Head of caudate nucleus (tissue), 42 donors: ENCODE measurements around the gene BCL2L1.
"Not testable (repeated sequence)": the region's sequence is repeated elsewhere in the genome, so short reads cannot be mapped to it uniquely, and the experiment has no call there.

Experiments used
- DNase-seq, 42 donors: peaks; one replicate each; pipeline versions ENCODE4 v3.0.0 to v3.0.0-alpha.2; 2020 to 2021; ENCODE audit warnings: mixed read lengths in 7 of 42
- intact Hi-C: fragments of 100-400 bp; cut with DNase I; formaldehyde crosslinking; loops from one replicate; pipeline ENCODE4 v1.15.0; 2022

Gene BCL2L1

DNA sequence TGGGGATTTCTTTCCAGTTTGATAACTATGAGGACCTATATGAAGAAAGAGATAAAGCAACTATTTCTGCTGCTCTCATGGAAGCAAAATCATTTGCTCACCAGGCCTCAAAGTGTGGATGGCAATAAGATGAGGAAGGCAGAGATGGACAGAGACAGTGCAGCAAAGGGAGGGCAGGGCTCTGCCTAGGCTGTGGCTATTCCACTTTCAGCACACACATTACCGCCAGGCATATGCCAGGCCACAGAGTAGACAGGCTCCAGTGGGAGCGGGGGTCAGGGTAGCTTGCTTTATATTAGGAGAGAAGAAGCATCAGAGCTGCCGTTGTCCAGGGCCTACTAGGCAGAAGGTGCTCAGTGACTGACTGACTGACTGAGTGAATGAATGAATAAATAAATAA lies 40.9 kb downstream of the BCL2L1 start:
- no peak for DNase-seq
- intact Hi-C loops: no loop called here

DNA sequence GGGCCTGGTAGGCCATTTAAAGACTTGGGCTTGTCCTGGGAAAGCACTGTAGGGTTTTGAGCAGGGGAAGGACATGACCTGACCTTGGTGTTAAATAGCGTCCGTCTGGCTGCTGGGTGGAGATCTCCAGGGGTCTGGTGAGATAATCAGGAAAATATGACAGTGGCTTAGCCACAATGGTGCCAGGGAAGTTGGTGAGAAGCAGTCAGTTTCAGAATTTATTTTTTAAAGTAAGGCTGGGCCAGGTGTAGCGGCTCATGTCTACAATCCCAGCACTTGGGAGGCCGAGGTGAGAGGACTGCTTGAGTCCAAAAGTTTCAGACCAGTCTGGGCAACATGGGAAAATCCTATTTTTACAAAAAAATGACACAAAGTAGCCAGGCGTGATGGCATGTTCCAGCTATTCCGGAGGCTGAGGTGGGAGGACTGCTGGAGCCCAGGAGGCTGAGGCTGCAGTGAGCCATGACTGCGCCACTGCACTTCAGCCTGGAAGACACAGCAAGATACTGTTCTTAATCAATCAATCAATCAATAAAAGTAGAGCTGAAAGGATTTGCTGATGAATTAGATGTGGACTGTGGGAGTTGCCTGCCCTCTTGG lies 41.4 kb downstream of the BCL2L1 start:
- intact Hi-C loops: no loop called here
- no peak for DNase-seq

DNA sequence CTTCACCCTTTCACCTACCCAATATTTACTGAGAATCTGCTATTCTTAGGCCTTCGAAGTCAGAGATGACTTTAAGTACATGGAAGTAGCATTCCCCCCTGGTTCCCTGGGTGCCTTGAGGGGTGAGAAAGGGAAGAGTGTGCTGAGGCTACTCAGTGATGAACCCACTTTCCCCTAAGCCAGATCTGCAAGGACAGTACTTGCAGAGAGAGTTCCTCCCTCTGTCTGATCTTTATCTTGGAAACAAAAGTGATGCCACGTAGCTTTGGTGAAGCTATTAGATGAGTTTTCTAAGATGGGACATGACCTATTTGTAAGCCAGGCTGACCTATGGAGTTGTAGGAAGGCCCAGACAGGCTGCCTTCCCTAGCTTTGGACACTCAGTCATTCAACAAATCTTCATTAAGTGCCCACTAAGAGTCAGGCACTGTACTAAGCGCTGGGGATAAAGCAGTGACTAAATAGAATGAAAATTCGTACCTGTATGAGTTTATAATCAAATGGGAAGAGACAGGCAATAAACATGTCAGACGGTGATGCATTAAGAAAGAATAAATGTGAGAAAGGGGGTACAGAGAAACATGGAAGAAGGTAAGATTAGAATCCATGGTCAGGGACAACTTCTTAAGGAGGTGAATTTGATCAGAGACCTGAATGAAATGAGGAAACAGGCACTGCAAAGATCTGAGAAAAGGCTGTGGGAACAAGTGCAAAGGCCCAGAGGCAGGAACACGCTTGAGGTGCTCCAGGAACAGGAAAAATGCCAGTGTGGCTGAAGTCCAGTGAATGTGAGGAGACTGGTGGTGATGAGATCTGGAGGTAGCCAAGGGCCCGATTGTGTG lies 42.2 kb downstream of the BCL2L1 start:
- intact Hi-C loops: no loop called here
- no peak for DNase-seq

DNA sequence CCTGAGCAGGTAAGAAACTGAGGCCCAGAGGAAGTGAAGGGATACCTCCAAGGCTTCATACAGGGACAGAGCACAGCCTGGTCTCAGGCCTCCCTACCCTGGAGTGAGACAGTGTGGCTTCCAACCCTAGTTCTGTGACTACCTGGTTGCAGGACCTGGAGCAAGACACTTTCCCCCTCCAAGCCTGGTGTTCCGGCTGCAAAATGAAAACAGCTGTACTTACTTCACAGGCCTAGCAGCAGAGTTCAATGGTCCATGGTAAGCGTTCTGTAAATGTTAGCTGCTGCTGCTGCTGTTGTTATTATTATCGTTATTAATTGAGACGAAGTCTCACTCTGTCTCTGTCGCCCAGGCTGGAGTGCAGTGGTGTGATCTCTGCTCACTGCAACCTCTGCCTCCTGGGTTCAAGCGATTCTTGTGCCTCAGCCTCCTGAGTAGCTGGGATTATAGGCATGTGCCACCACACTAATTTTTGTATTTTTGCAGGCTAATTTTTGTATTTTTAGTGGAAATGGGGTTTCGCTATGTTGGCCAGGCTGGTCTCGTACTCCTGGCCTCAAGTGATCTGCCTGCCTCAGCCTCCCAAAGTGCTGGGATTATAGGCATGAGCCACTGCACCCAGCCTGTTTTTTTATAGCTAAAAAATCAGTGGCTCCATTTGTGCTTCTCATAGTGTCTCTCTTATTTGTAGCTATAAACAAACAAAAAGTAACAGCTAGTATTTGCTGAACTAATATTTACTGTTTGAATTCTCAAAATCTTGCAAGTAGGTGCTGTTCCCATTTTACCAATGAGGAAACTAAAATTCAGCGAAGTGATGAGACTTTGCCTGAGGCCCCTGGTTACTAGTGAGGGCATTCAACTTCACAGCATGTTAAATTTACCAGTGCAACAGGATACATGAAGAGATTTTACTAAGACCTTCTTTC lies 43.0 kb downstream of the BCL2L1 start:
- DNase-seq: no peak
- intact Hi-C loops: no loop called here

DNA sequence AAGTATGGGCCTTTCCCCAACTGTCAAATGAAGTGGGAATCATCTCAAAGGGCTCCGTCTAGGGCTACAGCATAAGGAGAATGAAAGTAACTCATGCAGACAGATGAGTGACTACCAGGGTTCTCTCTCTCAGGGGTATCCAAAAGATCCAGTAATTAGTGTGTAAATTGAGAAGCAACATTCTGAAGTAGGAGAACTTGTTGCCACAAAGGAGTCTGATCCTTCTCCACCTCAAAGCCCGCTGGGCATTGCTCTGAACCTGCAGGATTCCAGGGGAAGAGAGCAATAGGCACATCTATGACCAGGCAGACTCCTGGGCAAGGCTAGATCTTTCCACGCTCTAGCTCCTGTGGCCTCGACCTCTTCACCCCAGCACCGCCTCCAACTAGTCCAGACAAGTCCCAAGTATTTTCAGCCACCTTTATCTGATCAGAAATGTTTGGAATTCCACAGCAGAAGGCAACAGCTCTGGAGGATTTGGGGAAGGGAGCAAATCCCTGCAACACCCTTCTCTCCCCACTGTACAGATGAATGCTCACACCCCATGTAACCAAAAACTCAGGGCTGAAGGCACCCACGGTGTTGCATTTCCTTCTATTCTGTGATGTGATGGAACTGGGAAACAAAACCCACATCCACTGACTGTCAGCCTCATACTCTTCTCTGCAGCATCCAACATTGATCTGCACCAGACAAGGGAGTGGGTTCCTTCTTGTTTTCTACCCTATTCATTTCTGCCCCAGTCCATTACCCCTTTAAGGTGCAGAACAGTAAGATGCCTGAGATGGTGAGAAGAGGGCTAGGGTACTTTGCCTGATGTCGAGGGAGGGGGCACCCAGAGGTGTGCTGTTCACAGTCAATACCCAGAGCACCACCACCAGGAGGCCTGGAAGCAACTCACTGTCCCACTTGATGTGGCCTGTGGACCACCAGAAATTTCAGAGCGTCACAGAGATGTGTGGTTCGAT lies 44.0 kb downstream of the BCL2L1 start:
- DNase-seq: peak in 1 of 42 donors; percentile 43
- intact Hi-C loops: no loop called here

DNA sequence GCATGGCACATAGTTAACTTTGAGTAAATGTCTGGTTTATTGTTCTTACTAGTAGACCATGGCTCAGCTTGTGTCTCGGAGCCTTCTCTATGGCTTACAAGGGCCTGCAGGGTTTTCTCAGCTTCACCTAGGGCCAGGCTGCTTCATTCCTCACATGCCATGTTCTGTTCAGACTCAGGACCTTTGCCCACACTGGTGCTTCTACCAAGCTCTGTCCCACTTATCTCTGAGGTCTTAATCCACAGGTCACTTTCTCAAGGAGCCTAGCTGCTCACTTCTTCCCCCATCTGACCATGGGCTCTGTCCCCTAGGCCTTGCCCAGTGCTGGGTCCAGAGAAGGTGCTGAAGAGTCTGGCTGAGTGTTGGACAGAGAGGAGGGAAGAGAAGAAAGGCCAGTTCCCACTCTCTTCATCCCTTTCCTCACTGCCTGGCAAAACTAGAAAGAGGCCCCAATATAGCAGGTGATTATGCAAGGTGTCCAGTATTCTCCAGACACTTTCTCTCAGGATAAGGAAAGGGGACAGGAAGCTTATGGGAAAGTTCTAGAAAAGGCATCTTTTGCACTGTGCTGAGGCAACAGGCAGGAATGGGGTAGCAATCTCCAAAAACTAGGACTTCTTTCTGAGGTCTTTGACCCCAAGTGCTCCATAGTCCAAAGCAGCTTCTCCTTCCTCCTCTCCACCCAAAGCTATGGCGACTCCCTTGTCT lies 45.0 kb downstream of the BCL2L1 start:
- intact Hi-C loops: no loop called here
- DNase-seq: no peak

DNA sequence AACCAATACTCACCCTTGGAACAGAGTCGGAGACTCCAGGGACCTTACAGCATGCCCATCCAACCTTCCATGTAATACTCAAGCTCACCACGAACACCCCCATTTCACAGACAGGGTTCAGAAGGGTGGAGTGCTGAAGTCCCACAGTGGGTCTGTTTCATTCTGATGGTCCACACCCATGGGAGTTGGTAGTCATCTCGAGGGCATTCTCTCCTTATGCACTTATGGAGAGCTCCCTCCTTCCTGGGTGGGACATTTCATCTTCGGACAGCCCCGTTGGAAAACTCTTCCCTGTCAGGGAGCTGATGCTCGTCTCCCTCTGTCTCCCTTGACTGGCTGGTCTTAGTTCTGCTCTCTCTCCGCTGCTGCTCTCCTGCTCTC lies 46.1 kb downstream of the BCL2L1 start:
- DNase-seq: no peak
- intact Hi-C loops: no loop called here

DNA sequence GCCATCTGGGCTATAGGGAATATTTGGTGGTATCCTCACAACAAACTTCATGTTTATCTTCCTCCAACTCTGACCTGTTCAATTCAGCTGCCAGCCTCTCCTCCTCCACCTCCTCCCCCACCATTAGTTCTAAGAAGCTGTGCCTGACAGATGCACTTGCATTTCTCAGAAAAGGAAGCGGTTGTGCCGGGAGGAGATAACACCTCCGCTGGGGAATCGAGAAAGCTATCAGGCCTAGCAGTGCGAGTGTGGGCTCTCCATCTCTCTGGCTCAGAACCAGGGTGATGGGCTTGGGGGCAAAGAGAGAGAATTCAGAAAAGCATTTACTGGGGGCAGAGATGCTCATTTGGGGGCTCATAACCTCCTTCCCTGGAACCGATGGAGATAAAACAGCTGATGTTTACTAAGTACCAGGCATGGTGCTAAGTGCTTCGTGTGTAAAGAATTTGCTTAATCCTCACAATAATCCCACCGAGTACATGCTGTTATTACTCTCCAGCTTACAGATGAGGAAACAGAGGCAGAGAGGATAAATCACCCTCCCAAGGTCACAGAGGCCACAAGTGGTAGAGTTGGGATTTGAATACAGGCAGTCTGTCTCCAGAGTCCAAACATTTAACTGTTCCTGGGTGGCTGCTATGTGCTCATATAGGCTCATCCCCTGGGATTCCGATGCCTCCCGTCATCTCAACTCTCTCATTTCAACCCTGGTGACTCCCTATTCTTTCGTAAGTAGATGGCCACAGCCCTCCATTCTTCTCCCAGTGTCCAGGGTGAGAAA lies 46.6 kb downstream of the BCL2L1 start:
- peak in 40 of 42 donors; percentile 19 to 92 (median 66) for DNase-seq
- intact Hi-C loops: no loop called here

DNA sequence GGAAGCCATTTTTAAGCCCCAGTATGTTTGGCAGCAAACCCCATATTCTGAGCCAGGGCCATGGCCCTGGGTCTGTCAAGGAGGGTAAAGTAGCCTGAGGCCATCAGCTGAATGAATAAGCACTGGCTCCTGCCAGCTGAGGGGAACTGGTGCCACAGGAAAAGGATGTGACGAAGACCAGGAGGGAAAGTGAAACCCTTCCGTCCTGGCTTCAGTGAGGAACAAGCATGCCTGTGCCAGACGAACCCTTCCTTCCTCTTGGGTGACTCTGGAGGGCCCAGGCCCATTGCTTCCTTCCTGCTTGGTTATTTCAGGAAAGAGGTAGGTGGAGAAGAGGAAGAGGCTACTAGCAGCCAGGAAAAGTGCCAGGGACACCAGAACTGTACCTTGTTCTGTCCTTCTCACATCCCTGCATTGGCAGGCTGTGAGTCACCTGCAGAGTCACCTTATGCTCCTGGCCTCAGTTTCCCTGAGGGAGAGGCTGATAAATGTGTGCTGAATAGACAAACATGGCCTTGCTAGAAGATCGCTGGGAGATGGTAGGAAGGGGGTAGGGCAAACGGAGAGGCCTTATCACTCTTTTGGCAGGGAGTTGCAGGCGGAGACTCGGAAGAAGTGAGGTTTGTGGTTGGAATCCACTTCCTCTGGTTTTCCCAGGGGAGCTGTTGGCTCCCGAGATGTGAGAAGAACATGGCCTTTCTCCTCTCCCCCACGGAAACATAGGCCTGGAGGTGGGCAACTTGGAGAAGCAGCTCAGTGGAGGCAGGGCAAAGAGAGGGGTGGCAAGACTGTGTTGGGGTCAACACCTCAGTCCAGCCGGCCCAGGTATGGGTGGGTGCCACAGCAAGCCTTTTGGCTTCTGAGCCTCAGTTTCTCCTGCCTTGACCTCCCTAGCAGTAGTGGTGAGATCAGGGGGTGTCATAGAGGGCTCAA lies 47.5 kb downstream of the BCL2L1 start:
- intact Hi-C loops: no loop called here

DNA sequence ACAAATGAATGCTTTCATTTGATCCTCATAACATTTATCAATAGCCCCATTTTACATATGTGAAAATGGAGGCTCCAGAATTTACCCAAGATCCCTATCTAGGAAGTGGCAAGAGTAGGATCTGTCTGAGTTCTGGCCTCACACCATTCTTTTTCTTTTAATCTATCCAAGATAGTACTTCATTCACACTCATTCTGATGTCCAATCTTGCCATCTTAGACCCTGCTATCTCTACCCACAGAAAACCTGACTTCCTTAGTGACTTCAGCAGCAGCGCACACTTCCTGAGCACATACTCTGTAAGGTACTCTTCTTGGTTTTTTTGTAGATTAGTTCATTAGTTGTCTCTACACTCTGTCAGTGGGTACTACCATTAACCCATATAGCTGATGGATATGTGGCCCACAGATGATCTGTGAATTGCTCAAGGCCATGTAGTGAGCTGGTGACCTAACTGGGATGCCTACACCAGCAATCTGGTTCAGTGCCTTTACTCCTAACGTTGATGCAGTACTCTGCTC lies 48.7 kb downstream of the BCL2L1 start:
- DNase-seq: no peak
- intact Hi-C loops: no loop called here

More for the DNA sequence above, 47.5 kb downstream of the BCL2L1 start:
- DNase-seq: peak in 41 of 42 donors; percentile 27 to 86 (median 60)

DNA sequence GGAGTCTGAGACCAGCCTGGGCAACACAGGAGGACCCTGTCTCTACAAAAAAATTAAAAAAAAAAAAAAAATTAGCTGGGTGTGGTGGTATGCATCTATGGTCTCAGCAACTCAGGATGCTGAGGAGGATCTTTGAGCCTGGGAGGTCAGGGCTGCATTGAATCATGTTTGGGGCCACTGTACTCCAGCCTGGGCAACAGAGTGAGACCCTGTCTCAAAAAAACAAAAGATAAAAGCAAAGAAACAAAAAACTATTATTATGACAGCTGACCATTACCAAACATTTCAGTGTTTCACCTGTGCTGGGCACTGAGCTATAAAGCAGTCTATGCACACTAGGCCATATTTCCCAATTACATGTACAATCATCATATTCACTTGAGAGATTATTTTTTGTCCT lies 49.2 kb downstream of the BCL2L1 start:
- no peak for DNase-seq

DNA sequence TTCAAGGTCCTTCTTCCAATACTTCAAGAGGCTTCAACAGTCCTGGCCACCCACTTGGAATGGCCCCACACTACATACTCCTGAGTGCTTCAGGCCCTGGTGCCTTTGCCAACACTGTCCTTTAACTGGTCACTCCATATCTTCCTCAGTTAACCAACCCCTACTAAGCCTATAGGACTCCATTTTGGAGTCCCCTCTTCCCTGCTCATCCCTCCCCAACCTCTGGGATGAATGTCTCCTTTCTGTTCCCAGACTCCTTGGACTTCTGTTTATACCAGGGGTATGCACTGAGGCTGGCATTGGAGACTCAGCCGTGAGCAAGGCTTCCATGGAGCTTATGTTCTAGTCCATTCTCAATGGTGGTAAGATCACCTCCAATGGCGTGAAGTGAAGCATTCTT lies 51.3 kb downstream of the BCL2L1 start:
- intact Hi-C loops: no loop called here
- no peak for DNase-seq

More for the DNA sequence above, 49.2 kb downstream of the BCL2L1 start:
- intact Hi-C loops: no loop called here

DNA sequence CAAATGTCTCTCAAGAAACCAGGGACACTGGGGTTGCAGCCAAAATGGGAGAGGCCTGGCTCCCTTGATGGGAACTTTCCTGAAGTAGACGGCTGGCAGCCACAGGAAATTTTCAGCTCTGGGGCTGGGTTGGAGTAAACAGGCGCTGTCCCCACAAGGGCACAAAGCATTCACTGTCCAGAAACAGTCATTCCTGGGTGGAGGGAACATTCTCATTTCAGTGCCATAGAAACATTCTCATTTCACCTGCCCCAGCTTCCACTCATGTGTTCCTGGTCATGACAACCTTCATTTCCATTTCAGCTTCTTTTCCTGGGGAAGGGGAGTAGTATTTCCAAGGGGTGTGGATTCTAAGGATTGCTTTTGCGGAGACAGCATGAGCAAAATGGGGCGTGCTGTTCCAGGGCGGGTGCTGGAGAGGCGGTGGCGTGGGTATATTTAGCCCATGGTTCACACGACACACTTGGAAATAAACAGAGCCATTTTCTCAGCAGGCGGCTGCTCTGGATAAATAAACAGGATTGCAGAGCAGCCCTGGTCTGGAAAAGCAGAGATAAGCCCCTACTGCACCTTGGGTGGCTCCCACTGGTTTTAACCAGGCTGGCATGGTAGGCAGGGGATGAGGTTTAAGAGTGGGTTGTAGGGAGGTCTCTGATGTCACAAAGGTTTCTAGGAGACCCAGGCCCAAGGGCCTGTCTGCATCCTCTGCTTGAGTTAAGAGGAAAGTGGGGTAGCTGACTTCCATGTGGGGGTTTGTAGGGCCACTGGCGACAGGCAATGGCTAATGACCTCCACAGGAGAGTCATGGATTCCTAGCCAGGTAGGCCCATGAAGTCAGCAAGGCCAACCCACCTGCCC lies 52.1 kb downstream of the BCL2L1 start:
- intact Hi-C loops: no loop called here

DNA sequence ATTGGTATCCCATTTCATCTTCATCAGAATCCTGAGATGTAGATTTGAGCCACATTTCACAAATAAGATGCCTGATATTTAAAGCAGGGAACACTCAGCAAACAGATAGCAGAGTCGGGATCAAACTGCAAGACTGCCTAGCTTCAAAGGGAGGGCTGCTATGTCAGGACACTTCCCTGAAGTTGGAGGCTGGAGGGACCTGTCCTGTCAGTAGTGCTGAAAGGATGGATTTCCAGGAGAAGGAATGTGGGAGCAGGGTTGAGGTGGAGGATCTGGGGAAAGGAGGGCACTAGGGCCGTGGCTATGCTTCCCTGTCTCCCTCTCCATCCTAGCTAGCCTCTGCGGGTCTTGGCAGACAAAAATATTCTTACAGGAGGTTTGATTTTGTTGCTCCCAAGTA lies 52.8 kb downstream of the BCL2L1 start:
- peak in 1 of 42 donors; percentile 52 for DNase-seq
- intact Hi-C loops: no loop called here

More for the DNA sequence above, 52.1 kb downstream of the BCL2L1 start:
- peak; percentile 62 to 92 (median 82) for DNase-seq

DNA sequence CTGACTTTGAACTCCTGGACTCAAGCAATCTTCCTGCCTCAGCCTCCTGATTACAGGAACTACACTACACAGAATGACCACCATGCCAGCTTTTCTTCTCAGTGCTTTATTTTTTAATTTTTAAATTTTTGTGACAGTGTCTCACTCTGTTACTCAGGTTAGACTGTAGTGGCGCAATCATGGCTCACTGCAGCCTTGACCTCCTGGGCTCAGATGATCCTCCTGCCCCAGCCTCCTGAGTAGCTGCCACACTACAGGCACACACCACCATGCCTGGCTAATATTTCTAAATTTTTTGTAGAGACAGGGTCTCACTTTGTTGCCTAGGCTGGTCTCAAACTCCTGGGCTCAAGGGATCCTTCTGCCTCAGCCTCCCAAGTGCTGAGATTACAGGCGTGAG lies 53.7 kb downstream of the BCL2L1 start:
- intact Hi-C loops: not testable (repeated sequence)

More for the DNA sequence above, 53.7 kb downstream of the BCL2L1 start:
- DNase-seq: not testable (repeated sequence)
